Measurements from ENCODE around the gene USPL1.
"Not testable (repeated sequence)": the region's sequence is repeated elsewhere in the genome, so short reads cannot be mapped to it uniquely, and the experiment has no call there.

Gene USPL1

GRCh38 chr13:30647824-30648521 lies 30.3 kb downstream of the USPL1 start:
- peaks cover 3 to 82% of the 10 kb centered on the region in 2 experiments; a peak in 2 of 3 replicates for H3K36me3 ChIP-seq (ENCODE audit: control insufficient read depth in 2 of 2, insufficient read depth in 1 of 2, low read length in 2 of 2)
- TF ChIP-seq ZNF623 (tag by site-specific recombination; IDR thresholded peaks at IDR 0.05) (no peak), ZNF148 (tag by site-specific recombination; IDR thresholded peaks at IDR 0.05; ENCODE audit: borderline replicate concordance) (no peak), ZNF777 (tag by site-specific recombination; IDR thresholded peaks at IDR 0.05; ENCODE audit: borderline replicate concordance) (no peak), KLF16 (tag by site-specific recombination; IDR thresholded peaks at IDR 0.05) (no peak), MEIS1 (CRISPR knock-in tag; IDR thresholded peaks at IDR 0.05; ENCODE audit: borderline replicate concordance) (no peak)
- H3K4me1 ChIP-seq (ENCODE audit: control insufficient read depth, insufficient read depth, low read length) = no peaks in the 10 kb centered on the region
- no peak overlapping the region for H3K27ac ChIP-seq (ENCODE audit: extremely low read depth, low read depth, low read length)
- POLR2A ChIA-PET = no interaction called here
- CTCF ChIA-PET = no interaction called here
- H3K4me3 ChIP-seq (ENCODE audit: low read depth, low read length) = no peak overlapping the region
- H3K9me3 ChIP-seq (ENCODE audit: control insufficient read depth, insufficient read depth, low read depth, low read length) = no peaks in the 10 kb centered on the region

- H3K4me1 ChIP-seq (ENCODE audit: control insufficient read depth, insufficient read depth, low read length) = no peaks in the 10 kb centered on the region
- no peak overlapping the region for H3K27ac ChIP-seq (ENCODE audit: extremely low read depth, low read depth, low read length)
- no peak overlapping the region for H3K4me3 ChIP-seq (ENCODE audit: low read depth, low read length)
- no peak for TF ChIP-seq HOXA7 (CRISPR knock-in tag; IDR thresholded peaks at IDR 0.05; ENCODE audit: borderline replicate concordance)
- TF ChIP-seq SP3 (tag by site-specific recombination; IDR thresholded peaks at IDR 0.05) = no peak
- no peak for TF ChIP-seq ZNF707 (tag by site-specific recombination; IDR thresholded peaks at IDR 0.05)
- TF ChIP-seq PRDM10 (tag by site-specific recombination; IDR thresholded peaks at IDR 0.05) = no peak
- TF ChIP-seq YY1 (tag by site-specific recombination; IDR thresholded peaks at IDR 0.05) = no peak
- no peak for TF ChIP-seq ZNF202 (tag by site-specific recombination; IDR thresholded peaks at IDR 0.05; ENCODE audit: borderline replicate concordance)
- no peak for TF ChIP-seq ZNF175 (tag by site-specific recombination; IDR thresholded peaks at IDR 0.05)
- H3K9me3 ChIP-seq (ENCODE audit: control insufficient read depth, insufficient read depth, low read depth, low read length) = no peaks in the 10 kb centered on the region
- ChIA-PET POLR2A (no interaction called here), CTCF (interaction anchor here (1.0 kb wide), 1 partner anchor 100 kb away, joined by 3 read pairs; no protein-coding TSS in a partner anchor)
- H3K36me3 ChIP-seq (ENCODE audit: control insufficient read depth in 2 of 2, insufficient read depth in 1 of 2, low read length in 2 of 2) = peaks cover 1 to 83% of the 10 kb centered on the region in 2 experiments; a peak in 2 of 3 replicates
Measured at GRCh38 chr13:30648522-30649012, 30.8 kb downstream of the USPL1 start.

GRCh38 chr13:30651648-30652047 lies 33.9 kb downstream of the USPL1 start:
- peaks cover 0 to 80% of the 10 kb centered on the region in 2 experiments; a peak in 2 of 3 replicates for H3K36me3 ChIP-seq (ENCODE audit: control insufficient read depth in 2 of 2, insufficient read depth in 1 of 2, low read length in 2 of 2)
- POLR2A ChIA-PET; H3K4me3 ChIP-seq (ENCODE audit: low read depth, low read length); CTCF ChIA-PET; H3K4me1 ChIP-seq (ENCODE audit: control insufficient read depth, insufficient read depth, low read length); H3K27ac ChIP-seq (ENCODE audit: extremely low read depth, low read depth, low read length); H3K9me3 ChIP-seq (ENCODE audit: control insufficient read depth, insufficient read depth, low read depth, low read length): not testable (repeated sequence)
